H1 (cell line): Measurements from ENCODE around the gene RNGTT. TPM values are rescaled to one million over a fixed set of nuclear protein-coding genes. Genes with fewer than 3 reads are reported as not detected.

Experiments used
- BACH1 ChIP-seq: IDR thresholded peaks from 2 replicates; pipeline ENCODE4 v1.6.1; 2012; ENCODE audit warnings: low read length, improper control_type of control experiment
- RBBP5 ChIP-seq: IDR thresholded peaks from 2 replicates; pipeline ENCODE4 v1.7.1; 2012; ENCODE audit warnings: low read depth, mild to moderate bottlenecking, inconsistent platforms, low read length, moderate library complexity, borderline replicate concordance
- polyA plus RNA-seq, 7 experiments: library from polyadenylated mRNA; depleted of rRNA in 3 of 7; stranded (reverse) in 5 of 7; unstranded in 2 of 7; fragments of >200 nt in 5 of 7; fragments of 200-250 nt in 2 of 7; gene quantifications; 1 replicate in 5 of 7; 2 replicates in 1 of 7; 4 replicates in 1 of 7; pipeline versions ENCODE4 v1.2.1 to v1.2.3, GENCODE V29; 2011 to 2013; ENCODE audit warnings: missing spikeins in 2 of 7, mixed read lengths in 2 of 7
- total RNA-seq: library from RNA; stranded (reverse); fragmentation: NEBNext Ultra II Directional; extraction: Animal tissue kit (Norgen Biotek cat#: 25700); gene quantifications from 2 replicates; pipeline ENCODE4 v1.2.1, GENCODE V29; 2021

Gene RNGTT
- total and polyA plus RNA-seq, 2 of the 8 experiments (the other 6 are each of a cell fraction or from before 2014, with no cell fraction given) = 3.6 to 21.2 TPM

DNA sequence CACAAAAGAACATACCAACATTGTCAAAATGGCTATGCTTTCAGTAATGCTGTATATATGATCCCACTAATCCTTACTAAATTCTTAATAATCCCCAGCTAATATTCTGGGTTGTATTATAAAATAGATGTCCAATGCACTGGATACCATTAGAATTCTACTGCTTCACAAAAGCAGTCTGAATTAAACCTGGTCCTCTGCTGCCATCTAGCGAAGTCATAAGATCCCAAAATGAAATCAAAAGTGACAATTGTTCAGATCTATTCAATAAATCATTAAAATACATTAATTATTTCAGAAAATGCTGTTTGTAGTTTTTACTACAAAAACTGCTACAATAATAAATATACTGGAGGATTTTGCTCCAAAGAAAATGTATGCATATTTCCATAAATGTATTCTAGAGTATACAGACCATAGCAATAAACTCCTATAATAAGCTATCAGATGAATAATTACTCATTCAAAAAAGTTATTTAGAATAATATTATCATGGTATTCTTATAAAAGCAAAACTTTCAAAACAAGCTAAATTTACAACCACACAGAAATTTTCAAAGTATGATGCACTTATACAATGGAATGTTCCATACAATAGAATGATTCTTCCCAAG is 92.6 kb downstream of the RNGTT start (continued):
- no peak for TF ChIP-seq BACH1
- TF ChIP-seq RBBP5 = no peak
